ENCODE data around the gene FBXO33.

FBXO33 gene

GRCh38 chr14:39432179-39432618, at the start of gene FBXO33:
TSS of gene FBXO33 (minus strand) at chr14:39432433. CDS start at chr14:39432162, 271 bp downstream.
- peak; percentile 78 for DNase-seq

- no peak for DNase-seq
These were observed 42.2 kb upstream of the FBXO33 start for GRCh38 chr14:39474416-39474911.

DNA sequence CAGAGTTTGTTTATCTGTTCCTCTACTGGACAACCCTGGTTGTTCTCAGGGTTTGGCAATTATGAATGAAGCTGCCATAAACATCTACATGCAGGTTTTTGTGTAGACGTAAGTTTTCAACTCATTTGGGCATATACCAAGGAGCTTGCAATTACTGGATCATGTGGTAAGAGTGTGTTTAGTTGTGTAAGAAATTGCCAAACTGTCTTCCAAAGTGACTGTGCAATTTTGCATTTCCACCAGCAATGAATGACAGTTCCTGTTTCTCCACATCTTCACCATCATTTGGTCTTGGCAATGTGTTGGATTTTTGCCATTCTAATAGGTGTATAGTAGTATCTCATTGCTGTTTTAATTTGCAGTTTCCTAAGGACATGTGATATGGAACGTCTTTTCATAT, 39.8 kb upstream of the FBXO33 start:
- no peak for DNase-seq

DNA sequence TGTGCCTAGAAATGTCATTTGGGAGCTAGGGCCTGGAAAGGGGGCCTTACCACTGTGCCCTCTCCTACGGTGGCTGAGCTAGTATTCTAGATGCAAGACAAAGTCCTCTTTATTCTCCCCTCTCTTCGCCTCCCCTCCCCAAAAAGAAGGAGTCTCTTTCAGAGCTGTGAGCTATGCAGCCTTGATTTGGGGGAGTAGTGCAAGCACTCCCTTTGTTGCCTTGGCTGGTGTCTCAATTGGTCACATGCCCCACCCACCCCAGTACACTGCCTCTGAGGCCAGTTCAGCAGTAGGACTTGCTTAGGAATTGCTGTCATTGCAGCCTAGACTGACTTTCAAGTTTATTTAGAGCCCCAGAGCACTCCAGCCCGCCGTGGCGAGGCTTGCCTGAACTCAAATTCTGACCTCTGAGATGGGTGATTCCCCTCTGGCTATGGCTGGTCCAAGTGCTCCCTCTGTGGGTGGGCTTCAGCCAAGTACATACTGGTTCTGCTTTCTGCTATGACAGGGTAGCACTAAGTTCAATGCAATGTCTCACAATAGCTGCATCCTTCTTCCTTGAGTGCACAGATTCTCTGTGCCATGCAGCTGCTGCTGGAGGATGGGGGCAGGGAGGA, 37.0 kb upstream of the FBXO33 start:
- no peak for DNase-seq

DNA sequence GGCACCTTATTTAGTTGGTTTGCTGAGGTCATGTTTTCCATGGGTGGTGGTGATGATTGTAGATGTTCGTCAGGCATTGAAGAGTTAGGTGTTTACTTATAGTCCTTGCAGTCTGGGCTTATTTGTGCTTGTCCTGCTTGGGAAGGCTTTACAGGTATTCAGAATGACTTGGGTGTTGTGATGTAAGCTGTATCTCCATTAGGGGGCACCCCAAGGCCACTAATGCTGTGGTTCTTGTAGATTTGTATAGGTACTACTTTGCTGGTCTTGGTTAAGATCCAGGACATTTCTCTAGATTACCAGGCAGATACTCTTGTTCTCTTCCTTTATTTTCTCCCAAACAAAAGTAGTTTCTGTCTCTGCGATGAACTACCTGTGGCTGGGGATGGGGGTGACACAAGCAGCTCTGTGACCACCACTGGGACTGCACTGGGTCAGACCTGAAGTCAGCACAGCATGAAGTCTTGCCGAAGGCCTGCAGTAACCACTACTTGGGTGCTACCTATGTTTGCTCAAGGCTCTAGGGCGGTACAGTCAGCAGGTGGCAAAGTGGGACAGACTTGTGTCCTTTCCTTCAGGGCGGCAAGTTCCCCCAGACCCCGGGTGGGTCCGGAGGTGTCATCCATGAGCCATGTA, 35.8 kb upstream of the FBXO33 start:
- DNase-seq = no peak

DNA sequence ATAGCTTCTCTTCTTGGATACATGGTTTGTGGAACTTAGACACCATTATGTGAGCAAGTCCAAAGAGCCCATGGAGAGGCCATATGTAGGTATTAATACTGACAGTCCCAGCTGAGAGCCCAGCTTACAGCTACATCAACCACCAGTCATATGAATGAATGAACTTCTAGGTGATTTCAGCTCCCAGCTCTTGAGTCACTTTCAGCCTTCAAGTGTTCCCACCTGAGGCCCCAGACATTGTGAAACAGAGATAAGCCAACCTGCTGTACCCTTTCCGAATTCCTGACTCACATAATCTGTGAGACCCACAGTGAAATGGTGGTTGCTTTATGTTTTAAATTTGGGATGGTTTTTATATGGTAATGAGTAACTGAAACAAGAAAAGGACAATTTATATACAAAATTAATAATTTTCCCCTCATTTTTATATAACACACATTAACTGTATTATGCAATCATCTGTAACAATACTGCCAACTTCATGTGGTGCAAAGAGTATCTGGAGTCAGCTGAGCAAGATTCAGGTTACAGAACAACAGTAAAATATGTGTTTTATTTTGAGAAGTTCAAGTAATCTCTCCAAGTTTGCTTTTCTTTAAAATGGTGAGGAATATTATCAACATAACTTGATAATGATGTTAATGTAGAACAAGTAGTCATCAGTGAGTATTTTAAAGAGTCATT, 27.7 kb upstream of the FBXO33 start:
- DNase-seq = no peak

GRCh38 chr14:39456702-39457250, 24.5 kb upstream of the FBXO33 start:
- no peak for DNase-seq

DNA sequence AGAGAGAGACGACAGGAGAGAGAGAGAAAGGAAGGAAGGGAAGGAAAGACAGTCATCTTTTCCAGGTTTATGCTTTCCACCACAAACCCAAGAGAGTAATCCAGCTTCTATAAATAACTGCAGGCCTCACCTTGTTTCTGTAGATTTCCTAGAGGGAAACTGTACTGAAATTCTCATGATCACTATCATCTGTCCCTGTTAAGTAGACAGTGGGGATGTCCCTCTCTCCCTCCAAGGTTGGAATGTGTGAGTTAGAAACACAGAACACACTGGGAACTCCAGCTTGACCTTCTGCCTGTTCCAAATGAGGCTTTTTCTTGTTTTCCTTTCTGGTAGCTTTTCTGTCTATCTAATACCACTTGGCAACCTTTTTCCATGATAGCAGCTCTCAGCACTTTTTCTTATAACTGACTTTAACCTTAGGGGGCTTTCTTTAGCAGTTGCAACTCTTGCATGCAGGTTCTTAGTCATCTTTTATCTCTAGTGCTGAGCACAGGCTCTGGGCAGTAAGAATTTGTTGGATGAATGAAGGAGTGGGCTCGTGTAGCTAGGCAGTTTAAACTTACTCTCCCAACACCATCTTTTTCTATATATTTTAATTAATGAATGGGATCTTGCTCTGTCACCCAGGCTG, 22.8 kb upstream of the FBXO33 start:
- DNase-seq = no peak

DNA sequence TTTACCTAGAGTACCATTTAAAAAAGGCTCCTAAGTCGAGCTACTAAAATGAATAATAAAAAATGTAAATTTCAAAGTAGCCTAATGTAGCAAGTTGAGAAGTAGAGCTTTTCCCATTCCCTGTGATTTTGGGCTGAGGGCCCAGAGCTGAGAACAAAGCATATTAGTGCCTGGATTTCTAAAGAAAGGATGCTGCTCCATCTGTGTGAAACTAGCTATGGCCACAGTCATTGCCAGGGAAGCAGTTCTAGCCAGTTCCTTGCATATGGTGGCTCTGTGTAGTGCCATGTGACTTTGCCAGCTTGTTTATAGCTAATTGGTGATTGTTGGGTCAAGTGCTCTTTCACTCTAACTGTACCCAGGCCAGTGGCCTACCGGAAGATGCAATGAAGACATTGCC, 20.4 kb upstream of the FBXO33 start:
- no peak for DNase-seq

DNA sequence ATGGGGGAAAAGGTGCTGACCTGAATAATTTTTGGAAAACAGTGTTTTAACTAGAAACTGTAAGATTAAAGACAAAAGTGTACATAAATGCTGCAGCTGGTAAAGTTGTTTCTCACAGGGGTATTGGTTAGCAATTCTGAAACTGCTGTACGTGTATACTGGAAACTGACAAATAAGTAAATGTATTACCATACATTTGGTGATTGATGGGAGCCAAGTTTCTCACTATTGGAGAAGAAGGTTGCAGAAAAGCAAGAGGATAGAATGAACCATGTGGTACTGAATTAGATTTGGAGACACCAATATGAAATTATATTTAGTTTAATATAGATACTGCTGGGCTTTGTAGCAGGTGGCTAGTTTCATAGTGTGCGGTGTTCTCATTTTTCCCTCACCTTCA, 19.6 kb upstream of the FBXO33 start:
- no peak for DNase-seq

GRCh38 chr14:39447175-39447661, 15.0 kb upstream of the FBXO33 start:
- no peak for DNase-seq

DNA sequence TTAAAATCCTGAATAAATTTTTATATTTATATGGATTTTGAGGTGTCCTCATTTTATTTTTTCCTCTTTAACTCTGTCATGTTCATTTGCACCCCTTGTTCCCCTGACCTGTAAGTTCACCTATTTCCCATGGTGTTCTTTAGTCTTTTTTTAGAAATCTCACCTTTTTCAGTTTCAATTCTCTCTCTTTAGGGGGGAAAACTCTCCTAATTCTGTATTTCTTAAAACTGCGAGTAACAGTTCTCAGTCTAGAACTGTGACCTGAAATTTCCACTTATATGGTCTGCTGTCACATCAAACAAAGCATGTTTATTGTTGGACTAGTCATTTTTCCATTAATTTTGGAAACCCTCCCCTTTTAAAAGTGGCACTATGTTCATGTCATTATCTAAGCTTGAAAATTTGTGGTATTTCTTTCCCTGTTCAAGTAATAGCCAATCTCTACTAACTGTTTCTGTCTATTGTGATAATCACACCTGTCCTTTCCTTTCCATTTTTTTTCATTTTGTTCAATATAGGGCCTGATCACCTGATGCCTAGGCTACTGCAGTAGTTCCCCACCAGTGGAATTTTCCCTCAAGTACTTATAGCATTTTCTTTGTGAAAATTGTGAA, 14.0 kb upstream of the FBXO33 start:
- no peak for DNase-seq

GRCh38 chr14:39442293-39442692, 10.1 kb upstream of the FBXO33 start:
- no peak for DNase-seq

DNA sequence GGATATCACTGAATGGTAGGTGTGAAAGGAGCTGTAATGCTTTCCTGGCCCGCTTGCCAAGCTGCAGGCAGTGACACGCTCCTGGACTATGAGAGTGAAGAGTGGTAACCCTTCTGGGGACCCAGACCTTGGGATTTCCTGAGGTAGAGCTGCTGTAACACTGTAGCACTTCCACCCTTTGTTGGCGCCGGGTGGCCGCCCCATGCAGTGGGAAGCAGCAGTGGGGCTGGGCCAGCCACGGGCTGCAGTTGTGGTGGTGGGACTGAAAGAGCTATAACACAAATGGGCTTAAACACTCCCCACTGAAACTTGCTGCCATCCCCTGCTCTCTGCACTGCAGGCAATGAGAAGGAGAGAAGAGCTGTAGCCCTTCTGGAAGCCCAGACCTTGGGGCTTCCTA, 9.6 kb upstream of the FBXO33 start:
- no peak for DNase-seq

DNA sequence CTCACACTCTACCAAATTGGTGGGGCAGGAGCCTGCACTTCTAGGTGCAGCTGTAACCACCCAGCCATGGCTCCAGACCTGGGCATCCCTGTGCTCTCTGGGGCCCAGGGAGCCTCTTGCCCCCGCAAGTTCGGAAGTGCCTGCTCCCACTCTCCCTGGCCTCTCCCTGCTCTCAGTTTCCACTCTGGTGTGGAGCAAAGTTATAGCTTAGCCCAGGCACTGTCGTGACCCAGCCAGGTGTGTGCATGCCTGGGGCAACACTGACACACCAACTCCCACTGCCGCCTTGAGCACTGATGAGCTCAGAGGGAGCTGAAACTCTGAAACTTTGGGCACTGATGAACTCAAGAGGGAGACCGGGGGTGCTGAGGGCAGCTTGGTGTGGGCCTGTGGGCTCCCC, 8.7 kb upstream of the FBXO33 start:
- no peak for DNase-seq

- DNase-seq = no peak
These were observed 3.0 kb upstream of the FBXO33 start for GRCh38 chr14:39435241-39435640.

GRCh38 chr14:39434401-39434800, 2.2 kb upstream of the FBXO33 start:
- DNase-seq = no peak

GRCh38 chr14:39433452-39433813, 1.2 kb upstream of the FBXO33 start:
- no peak for DNase-seq

DNA sequence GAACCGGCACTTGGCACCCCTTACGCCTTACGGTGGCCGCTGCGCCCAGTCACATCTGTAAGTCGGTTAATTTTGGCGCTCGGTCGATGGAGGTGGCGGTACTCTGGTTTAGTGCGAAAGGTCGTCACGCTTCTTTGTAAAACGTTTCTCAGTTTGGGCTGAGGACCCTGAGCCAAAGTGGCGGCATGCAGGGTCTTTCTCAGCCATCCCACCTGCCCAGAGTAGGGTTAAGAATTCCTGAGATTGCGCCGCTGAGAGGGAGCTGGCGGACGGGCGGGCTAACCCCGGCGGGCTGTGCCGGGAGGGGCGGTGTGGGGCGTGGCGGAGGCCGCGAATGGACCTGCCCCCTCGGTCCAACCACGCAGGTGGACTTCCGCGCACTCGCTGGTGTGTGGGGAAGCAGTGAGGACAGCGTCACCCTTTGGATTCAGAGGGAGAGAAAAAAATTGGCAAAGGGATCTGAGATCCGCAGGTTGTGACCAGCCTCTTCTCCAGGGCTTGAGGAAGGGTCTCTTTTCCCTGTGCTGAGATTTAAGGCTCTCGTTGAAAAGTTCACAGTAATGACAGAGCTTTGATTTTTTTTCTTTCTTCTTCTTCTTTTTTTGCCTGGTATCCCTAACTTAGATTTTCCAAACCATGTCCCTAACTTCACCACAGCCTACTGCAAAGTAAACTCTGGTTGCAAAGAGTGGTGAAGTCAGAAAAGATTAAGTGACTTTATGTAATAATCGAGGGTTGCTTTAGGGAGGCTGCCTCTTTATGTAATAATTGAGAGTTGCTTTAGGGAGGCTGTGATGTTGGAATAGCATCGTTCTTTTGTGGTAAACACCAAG, 602 bp upstream of the FBXO33 start:
- no peak for DNase-seq

- DNase-seq = no peak
These were observed 636 bp downstream of the FBXO33 start for GRCh38 chr14:39431416-39432178.
